Inferior parietal cortex (tissue), 1 donor: ENCODE data around the gene GPSM3.
A peak's percentile ranks its signal among the peaks of the same experiment; 100 is the strongest.

Source experiments
- DNase-seq: peaks from one replicate; pipeline ENCODE4 v3.0.0-alpha.2; 2016; ENCODE audit errors: extremely low spot score

Gene GPSM3

GRCh38 chr6:32174416-32174815, 18.0 kb downstream of the GPSM3 start:
- DNase-seq, result no peak

GRCh38 chr6:32173051-32173727, 19.3 kb downstream of the GPSM3 start:
- DNase-seq, result no peak

GRCh38 chr6:32171234-32171633, 21.2 kb downstream of the GPSM3 start:
- DNase-seq, result no peak

- no peak for DNase-seq
Measured at GRCh38 chr6:32170294-32170693, 22.1 kb downstream of the GPSM3 start.

GRCh38 chr6:32168807-32169591, 23.4 kb downstream of the GPSM3 start:
- no peak for DNase-seq

GRCh38 chr6:32168350-32168749, 24.1 kb downstream of the GPSM3 start:
- DNase-seq, result no peak

- DNase-seq, result no peak
Measured at GRCh38 chr6:32167761-32168262, 24.6 kb downstream of the GPSM3 start.

GRCh38 chr6:32167154-32167760, 25.2 kb downstream of the GPSM3 start:
- DNase-seq, result no peak

- no peak for DNase-seq
Measured at GRCh38 chr6:32166411-32167061, 25.9 kb downstream of the GPSM3 start.

GRCh38 chr6:32164295-32164694, 28.1 kb downstream of the GPSM3 start, which contains the start of gene EGFL8:
Gene EGFL8 (plus strand): TSS chr6:32164595. CDS start chr6:32166166, 1,571 bp downstream.
- DNase-seq, result no peak

- no peak for DNase-seq
Measured at GRCh38 chr6:32163559-32164258, 28.7 kb downstream of the GPSM3 start.

GRCh38 chr6:32158052-32158451, 34.4 kb downstream of the GPSM3 start:
- no peak for DNase-seq

GRCh38 chr6:32156891-32157290, 35.6 kb downstream of the GPSM3 start:
- no peak for DNase-seq

- peak; percentile 47 for DNase-seq
Measured at GRCh38 chr6:32154514-32155161, 37.8 kb downstream of the GPSM3 start.

- DNase-seq, result peak; percentile 88
Measured at GRCh38 chr6:32153564-32154513, 38.6 kb downstream of the GPSM3 start, which contains the start of gene PPT2. Gene PPT2 (plus strand): TSS chr6:32154141. CDS start chr6:32154595, 454 bp downstream.

- DNase-seq, result peak; percentile 47
Measured at GRCh38 chr6:32152769-32153563, 39.5 kb downstream of the GPSM3 start.

GRCh38 chr6:32151863-32152768, 40.3 kb downstream of the GPSM3 start, which contains the start of gene PRRT1:
Gene PRRT1 (minus strand): TSS chr6:32151939. CDS start chr6:32151827, 112 bp downstream.
- DNase-seq, result peak; percentile 42
